GM21360 (cell line): Measurements from ENCODE around the gene MRPL46.
"Not testable (repeated sequence)": the region's sequence is repeated elsewhere in the genome, so short reads cannot be mapped to it uniquely, and the experiment has no call there.

ENCODE experiments used
- ATAC-seq: cut with Tn5 transposase; IDR thresholded peaks from one replicate; pipeline ENCODE4 v1.9.1; 2021; ENCODE audit warnings: mild to moderate bottlenecking, moderate library complexity; ENCODE audit not compliant: unreplicated experiment

MRPL46 gene

GRCh38 chr15:88447741-88448140 is 19.4 kb downstream of the MRPL46 start:
- ATAC-seq: no peak

- ATAC-seq: no peak
These were observed 20.0 kb downstream of the MRPL46 start for GRCh38 chr15:88447206-88447605.

DNA sequence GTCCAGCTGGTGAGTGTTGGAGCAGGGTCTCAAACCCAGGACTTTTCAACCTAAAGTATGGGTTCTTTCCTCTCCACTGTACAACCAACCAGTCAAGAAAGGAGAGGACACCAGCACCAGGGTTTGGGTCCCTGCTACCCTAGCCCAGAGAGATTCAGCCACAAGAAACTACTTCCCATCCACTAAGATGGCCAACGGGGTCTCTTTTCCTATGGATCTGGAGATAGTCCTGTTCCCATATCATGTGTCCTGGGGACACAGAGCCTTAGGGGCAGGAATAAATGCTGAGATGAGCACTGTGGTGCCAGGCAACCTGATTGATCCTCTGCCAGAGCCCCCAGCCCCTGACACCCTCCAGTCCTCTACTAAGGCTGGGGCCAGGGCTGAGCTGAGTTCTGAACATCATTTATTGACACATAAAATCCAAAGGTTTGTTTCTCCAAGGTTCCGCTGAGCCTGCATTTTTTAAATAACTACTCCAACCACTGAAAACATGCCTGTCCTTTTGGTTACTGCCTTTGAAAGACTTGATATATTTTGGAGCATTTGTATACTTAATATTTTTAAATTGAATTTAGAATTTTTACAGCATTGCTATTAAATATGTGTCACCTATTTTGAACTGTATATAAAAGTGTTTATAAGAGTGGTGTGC is 26.0 kb downstream of the MRPL46 start:
- ATAC-seq: no peak

DNA sequence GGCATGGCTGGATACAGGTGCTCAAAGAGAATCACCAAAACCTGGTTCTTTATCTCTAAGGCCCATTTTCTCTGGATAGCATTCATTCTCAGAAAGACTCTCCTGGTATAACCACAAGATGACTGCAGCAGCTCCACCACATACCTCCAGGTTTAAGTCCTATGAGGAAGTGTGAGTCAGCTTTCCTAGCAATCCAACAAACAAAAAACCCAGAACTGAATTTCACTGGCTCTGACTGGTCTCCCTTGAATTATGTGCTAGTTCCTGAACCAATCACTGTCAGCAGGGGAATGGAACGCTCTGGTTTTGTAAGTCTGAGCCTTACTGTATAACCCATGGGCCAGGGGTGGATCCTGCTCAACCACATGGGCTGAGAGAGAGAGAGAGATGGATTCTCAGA is 27.2 kb downstream of the MRPL46 start:
- ATAC-seq: no peak

DNA sequence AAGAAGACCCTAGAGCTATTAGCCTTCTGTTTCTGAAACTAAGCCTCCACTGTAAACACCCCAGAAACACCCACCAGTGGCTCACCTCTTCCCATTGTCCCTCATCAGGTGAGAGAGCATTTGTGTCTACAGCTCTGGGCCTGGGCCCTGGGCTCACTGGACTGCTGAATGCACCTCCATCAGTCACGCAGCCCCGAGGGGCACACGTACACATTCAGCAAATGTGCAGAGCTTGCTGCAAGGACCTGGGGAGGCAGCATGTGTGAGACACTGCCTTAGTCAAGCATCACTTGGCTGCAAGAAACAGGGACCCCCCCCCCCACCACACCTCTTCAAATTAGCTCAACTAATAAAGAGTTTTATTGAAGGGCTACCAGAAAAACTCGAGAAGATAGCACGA is 29.0 kb downstream of the MRPL46 start:
- ATAC-seq: no peak

GRCh38 chr15:88434106-88434505 is 33.1 kb downstream of the MRPL46 start:
- not testable (repeated sequence) for ATAC-seq

GRCh38 chr15:88433046-88433685 is 34.0 kb downstream of the MRPL46 start:
- ATAC-seq: no peak

DNA sequence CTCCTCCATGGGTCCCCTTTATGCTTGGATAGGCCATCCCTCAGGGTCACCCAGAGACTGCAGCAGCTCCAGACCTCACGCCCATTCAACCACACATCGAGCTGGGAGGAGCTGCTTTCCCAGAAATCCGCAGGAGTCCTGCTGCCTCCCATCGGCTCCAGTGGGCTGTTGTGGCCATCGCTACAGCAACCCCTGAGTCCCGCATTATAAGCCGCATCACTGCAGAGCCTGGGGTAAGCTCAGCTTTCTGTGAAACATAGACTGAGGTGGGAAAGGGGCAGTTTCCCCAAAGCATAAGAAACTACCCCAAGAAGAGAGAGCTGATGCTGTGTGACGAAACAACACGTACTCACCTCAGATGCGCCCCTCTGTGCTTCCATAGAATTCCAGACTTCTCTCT is 35.7 kb downstream of the MRPL46 start:
- no peak for ATAC-seq

- no peak for ATAC-seq
These were observed 37.1 kb downstream of the MRPL46 start for GRCh38 chr15:88430051-88430450.

- ATAC-seq: no peak
These were observed 38.2 kb downstream of the MRPL46 start for GRCh38 chr15:88428805-88429605.

DNA sequence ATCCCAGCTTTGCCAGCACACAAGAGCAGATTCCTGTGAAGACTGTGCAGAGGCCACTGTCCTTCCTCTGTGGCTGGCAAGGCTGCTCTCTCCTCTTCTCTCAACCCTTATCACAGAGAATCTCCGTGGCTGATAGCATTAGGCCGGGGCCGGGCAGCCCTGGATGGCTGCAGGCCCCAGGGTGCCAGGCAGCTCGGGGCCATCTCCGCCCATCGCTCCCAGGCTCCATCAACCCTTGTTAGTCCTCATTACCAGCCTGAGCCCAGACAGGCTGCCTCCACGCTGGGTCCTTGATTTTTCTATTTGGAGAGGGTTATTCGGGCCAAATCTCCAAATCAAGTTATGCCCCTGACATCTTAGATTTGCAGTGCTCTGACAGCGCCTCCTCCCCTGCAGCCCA is 39.1 kb downstream of the MRPL46 start:
- no peak for ATAC-seq

DNA sequence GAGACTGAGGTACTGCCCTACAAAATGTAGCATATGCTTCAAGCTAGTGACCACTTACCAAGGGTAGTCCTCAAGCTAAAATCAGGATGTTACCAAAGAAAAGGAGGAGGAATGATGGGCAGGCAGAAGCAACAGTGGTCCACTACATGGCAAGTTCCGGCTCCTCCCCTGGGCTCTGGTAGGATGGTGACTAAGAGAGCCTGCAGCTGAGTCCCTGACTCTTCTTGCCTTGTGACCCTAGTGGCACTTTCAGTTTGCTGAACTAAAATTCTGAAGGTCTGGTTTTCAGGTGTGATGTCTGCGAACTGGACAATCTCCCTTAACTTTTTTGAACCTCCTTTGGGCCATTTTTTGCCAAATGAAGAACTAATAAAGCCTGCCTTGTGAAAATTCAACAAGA is 40.9 kb downstream of the MRPL46 start:
- ATAC-seq: no peak

DNA sequence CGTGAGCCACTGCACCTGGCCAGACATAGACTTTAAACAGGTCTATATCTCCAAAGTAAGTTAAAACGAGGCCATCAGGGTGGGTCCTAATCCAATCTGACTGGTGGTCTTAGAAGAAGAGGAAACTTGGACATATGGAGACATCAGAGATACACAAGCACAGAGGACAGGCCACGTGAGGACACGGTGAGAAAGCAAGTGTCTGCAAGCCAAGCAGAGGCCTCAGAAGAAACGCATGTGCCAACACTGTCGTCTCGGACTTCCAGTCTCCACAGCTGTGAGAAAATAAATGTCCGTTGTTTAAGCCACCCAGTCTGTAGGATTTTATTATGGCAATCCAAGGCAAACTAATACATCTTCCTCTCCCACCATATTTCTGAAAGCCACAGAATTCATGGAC is 43.9 kb downstream of the MRPL46 start:
- ATAC-seq: no peak

DNA sequence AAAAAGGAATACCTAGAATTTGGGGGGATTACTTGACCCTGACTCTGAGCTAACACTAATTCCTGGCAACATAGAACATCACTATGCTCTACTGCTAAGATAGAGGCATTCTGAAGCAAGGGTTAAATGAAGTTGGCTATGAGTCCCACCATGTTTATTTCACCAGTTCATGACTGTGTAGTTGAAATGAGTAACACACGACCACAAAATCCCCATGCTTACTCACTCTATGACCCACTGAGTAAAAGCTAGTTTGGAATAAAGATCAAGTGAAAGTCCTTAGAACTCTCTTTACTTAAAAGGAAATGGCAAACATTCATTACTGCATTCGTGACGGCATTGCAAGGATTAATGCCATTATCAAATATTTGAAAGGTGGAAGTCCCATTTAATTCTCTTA is 47.4 kb downstream of the MRPL46 start:
- ATAC-seq: no peak
